ENCODE data around the gene SUN2.

DNA sequence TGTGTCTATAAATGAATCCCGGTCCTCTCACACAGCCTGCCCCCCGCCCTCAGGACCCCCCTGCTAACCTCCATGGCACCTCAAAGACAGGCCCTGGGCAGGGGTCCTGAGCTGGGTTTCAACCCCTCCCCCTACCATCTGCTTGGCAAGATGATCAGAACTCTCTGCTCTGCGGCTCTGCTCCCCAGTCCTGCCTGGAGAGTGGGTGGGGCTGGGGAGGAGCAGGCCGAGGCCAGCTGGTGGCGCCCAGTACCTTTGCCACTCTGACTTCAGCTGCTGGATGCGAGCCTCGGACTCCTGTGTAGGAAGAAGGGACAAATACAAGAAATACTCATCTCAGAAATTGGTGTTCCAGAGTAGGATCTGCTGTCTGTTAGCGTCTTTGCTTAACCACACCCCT is 15.0 kb downstream of the SUN2 start:
- TF ChIP-seq, protein P1, sequence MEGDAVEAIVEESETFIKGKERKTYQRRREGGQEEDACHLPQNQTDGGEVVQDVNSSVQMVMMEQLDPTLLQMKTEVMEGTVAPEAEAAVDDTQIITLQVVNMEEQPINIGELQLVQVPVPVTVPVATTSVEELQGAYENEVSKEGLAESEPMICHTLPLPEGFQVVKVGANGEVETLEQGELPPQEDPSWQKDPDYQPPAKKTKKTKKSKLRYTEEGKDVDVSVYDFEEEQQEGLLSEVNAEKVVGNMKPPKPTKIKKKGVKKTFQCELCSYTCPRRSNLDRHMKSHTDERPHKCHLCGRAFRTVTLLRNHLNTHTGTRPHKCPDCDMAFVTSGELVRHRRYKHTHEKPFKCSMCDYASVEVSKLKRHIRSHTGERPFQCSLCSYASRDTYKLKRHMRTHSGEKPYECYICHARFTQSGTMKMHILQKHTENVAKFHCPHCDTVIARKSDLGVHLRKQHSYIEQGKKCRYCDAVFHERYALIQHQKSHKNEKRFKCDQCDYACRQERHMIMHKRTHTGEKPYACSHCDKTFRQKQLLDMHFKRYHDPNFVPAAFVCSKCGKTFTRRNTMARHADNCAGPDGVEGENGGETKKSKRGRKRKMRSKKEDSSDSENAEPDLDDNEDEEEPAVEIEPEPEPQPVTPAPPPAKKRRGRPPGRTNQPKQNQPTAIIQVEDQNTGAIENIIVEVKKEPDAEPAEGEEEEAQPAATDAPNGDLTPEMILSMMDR (IDR thresholded peaks at IDR 0.05; ENCODE audit: low read depth, low read length), result no peak
- no peak for TF ChIP-seq EZH2phosphoT487 (IDR thresholded peaks at IDR 0.05; ENCODE audit: low read depth)
